ENCODE measurements around the gene VPS13C. TPM values are rescaled to one million over a fixed set of nuclear protein-coding genes. Genes with fewer than 3 reads are reported as not detected.
A peak's percentile ranks its signal among the peaks of the same experiment; 100 is the strongest.

Gene VPS13C
- total RNA-seq (2014; rRNA removed; shearing (Covaris generic)) = 7.7 and 12.7 TPM in 2 replicates

- DNase-seq (ENCODE audit: low spot score) = peak; percentile 97
Observed at GRCh38 chr15:62060113-62060895, at the start of gene VPS13C. TSS of gene VPS13C (minus strand) at chr15:62060447. CDS start at chr15:62060374, 73 bp downstream.

DNA sequence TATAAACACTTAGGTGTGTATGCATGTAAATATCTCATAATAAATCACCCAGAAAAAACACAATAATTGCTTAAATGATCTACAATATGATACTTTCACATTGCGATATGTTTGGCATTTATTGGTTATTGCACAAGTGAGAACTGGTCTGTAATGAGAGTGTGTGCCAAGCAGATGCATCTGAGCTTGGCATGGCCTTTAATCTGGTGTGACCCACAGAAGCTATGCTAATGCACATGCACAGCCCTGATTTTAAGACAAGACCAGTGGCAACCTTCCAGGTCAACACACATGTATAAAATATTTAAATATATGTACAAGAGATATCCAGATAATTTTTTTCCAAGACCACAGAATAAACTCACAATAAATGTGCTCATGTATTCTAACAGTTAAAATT lies 49.2 kb upstream of the VPS13C start:
- no peak for DNase-seq (ENCODE audit: low spot score)

DNA sequence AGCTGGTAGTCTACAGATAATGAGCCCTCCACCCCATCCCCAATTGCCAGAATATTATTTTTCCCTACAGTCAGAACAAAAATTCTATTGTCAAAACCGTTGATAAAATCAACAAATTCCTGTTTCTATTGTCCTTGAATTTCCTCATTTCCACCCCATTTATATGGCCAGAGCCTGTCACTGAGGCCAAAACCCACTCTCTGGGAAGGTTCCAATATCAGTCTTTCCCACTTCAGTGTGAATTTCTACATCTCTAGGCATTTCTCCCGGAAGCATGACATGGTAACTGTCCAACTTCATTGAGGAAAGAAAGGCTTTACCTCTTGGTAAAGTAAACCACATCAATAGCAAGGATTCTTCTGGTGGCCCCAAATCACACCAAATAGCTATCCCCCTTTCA lies 48.2 kb upstream of the VPS13C start:
- DNase-seq (ENCODE audit: low spot score) = no peak

DNA sequence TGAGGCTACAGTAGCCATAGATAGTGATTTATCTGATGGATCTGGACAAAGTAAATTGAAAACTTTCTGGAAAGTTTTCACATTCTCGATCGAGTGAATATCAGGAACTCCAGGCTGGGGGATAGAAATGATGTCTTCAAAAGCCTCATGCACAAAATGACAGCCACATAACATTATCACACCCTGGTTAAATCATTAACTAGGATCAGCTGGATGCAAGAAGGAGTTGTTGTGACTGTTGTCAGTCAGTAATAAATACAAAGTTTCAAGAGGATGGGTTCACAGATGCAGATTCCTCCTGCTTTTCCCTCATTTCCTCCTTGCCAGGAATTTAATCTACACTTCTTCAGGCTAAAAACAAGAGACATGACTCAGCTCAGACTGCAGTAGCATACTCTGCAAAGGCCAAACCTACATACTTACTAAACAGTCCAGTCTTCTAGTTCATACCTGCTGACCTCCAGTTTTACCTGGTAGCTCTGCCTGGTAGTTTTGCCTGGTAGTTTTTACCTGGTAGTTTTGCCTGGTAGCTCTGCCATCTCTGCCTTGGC lies 47.4 kb upstream of the VPS13C start:
- DNase-seq (ENCODE audit: low spot score) = peak; percentile 13

DNA sequence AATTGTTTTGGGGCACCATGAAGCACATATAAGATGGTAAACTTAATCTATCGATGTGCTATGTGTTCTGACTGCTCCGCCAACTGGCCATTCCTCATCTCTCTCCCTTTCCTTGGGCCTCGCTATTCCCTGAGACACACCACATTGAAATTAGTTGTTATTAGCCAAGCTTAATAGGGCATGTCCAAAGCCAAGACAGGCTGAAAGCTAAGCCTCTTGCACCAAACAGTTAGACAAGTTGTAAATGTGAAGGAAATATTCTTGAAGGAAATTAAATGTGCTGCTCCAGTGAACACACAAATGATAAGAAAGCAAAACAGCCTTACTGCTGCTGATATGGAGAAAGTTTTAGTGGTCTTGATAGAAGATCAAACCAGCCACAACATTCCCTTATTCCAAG lies 45.8 kb upstream of the VPS13C start:
- DNase-seq (ENCODE audit: low spot score) = no peak

GRCh38 chr15:62105266-62105665 lies 45.0 kb upstream of the VPS13C start:
- no peak for DNase-seq (ENCODE audit: low spot score)

DNA sequence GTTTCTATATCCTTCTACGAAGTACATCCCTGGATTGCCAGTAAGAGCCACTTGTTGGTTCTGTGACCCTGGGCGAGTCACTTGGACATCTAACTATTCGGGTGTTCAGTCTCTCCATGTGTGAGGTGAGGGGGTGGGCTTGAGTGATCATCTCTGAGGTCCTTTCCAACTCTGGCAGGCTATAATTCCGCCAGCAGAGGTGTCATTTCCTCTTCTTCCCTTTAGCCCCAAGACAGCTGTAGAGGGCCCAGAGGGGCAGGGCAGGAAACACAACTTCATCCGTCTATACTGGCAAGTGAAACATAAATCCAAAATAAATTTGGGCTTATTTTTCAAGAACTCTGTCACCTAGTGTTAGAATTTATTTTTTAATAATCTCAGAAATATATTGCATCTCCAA lies 44.6 kb upstream of the VPS13C start:
- DNase-seq (ENCODE audit: low spot score) = no peak

DNA sequence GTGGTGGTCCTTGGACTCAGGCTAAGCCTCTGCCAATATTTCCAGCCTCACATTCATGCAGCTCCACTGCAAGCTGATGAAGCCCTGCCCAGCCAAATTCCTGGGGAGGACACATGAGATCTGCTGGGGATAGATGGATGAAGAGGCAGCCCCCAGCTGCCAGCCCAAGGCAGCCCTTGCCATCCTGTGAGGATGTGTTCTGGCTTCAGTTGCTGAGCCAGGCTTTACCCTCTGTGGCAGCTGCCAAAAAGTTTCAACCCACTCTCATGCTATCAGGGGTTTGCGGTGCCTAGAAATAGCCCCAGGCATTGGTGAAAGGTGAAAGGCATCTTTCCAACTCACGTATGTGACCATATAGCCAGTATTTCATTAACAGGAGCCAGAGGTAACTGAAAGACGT lies 44.2 kb upstream of the VPS13C start:
- no peak for DNase-seq (ENCODE audit: low spot score)

DNA sequence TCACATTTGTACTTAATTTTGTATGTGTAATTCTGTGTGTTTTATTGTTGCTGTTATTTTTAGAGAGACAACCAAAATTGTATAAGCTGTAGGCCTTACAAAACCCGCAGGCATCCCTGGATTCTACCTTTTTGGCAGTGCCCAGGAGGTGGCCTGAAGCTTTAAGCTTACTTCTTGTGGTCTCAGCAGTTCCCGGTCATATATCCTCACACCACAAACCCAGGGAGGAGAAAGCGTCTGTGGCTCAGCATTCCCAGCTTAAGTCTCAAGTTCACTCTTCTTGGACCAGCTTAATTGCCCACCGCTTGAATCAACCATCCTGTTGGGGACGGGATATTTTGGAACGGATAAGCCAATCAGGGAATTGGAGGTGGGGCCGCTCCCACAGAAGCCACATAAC lies 43.2 kb upstream of the VPS13C start:
- DNase-seq (ENCODE audit: low spot score) = no peak

DNA sequence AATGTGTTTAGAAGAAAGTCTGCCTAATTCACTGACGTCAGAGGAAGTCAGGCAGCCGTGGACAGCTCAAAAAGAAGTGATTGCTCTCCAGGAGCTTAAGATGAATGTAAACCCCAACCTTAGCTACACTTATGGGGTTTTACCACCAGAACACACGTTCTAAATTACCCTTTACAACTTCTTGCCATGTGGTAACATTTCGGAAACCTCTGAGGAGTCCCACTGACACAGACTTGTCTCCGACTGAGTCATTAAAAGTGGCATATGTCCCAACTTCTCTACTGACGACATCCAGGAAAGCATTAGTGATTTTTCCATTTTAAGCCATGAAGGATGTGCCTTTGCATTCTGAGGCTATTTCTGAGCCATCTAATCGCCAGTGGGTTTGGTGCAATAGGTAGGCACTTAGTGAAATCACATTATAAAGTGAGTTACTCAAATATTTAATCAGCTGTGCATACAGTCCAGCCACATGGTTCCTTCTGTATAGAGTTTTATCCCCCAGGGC lies 38.9 kb upstream of the VPS13C start:
- DNase-seq (ENCODE audit: low spot score) = no peak

GRCh38 chr15:62094388-62094787 lies 34.1 kb upstream of the VPS13C start:
- DNase-seq (ENCODE audit: low spot score) = no peak

GRCh38 chr15:62093809-62094208 lies 33.6 kb upstream of the VPS13C start:
- no peak for DNase-seq (ENCODE audit: low spot score)

- no peak for DNase-seq (ENCODE audit: low spot score)
Observed at GRCh38 chr15:62090988-62091387, 30.7 kb upstream of the VPS13C start.

DNA sequence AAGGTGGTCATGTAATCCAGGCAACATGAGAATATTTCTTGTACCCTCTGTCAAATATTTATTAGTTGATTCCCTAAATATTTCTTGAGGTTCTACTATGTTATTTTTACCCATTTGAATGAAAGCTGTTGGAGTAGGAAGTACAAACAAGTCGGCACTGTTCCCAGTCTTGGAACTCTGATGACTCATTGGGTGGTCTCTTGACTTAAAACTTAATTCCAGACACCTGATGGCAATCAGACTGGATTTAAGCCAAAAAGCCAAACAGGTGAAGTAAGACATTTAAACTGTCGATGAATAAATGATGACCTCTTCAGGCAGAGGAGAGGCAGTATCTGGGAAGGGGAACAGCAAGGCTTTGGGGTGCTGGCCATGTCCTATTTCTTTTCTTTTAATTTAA lies 29.4 kb upstream of the VPS13C start:
- peak; percentile 52 for DNase-seq (ENCODE audit: low spot score)

DNA sequence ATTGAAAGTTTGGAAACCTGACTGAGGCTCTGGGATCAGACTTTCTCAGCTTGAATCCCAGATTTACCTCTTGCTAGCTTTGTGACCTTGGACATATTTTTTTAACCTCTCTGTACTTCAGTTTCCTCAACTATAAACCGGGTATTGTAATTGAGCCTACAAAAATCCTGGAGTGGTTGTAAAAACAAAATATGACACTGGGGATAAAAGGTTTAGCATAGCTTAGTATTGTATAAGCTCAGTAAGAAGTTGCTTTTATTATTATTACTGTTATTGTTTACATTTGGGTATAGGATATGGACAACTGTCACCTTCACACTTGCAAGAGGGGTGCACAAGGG lies 28.1 kb upstream of the VPS13C start:
- no peak for DNase-seq (ENCODE audit: low spot score)

- no peak for DNase-seq (ENCODE audit: low spot score)
Observed at GRCh38 chr15:62087671-62088352, 27.6 kb upstream of the VPS13C start.

GRCh38 chr15:62085740-62086139 lies 25.5 kb upstream of the VPS13C start:
- DNase-seq (ENCODE audit: low spot score) = no peak

- DNase-seq (ENCODE audit: low spot score) = no peak
Observed at GRCh38 chr15:62083194-62084154, 23.2 kb upstream of the VPS13C start.

- no peak for DNase-seq (ENCODE audit: low spot score)
Observed at GRCh38 chr15:62079594-62079993, 19.3 kb upstream of the VPS13C start.

- peak; percentile 84 for DNase-seq (ENCODE audit: low spot score)
Observed at GRCh38 chr15:62075595-62076277, 15.5 kb upstream of the VPS13C start.

DNA sequence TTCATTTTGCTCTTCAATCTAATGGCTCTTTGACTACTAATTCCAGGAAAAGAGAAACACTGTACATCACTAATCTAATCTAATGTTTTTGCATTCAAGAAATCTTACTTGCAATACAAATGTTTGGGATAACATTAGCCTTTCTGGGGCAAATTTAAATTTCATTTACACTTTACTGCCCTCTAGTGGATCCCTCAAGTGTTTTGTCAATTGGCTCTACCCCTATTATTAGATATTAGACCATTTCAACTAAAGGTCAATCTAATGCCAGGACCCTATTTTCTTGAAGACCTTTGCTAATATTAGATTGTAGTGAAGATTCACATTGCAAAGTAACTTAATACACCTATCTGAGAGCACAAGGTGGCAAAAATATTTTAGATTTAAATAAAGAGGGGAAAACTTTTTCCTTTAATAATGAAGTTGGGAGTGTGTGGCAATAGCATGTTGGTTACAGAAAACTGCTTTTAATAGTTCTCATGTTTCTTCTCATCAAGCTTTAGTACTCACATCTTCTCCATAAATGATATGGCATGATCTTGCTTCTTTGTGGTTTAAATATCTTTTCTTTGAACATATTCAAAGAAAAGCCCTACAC lies 11.6 kb upstream of the VPS13C start:
- DNase-seq (ENCODE audit: low spot score) = peak; percentile 66
